K562 (cell line): ENCODE data around the gene FAM240A. TPM values are rescaled to one million over a fixed set of nuclear protein-coding genes. Genes with fewer than 3 reads are reported as not detected.

Experiments
- HEY1 ChIP-seq: fragments of 250-450 bp; sonication (Bioruptor Pico); IDR thresholded peaks from 2 replicates; pipeline ENCODE4 v1.5.0; 2020; ENCODE audit warnings: mild to moderate bottlenecking, moderate library complexity, borderline replicate concordance
- HNRNPL ChIP-seq: fragments of 200-400 bp; formaldehyde crosslinking; IDR thresholded peaks from 2 replicates; pipeline ENCODE4 v1.6.1; 2017; ENCODE audit warnings: low read depth, mild to moderate bottlenecking, low read length
- KLF10 ChIP-seq: fragments of 250-450 bp; sonication (Bioruptor Pico); IDR thresholded peaks from 2 replicates; pipeline ENCODE4 v1.6.1; 2021; ENCODE audit warnings: matching md5 sums
- NBN ChIP-seq: fragments of 450-650 bp; IDR thresholded peaks from 2 replicates; pipeline ENCODE4 v1.6.1; 2016; ENCODE audit warnings: low read depth, mild to moderate bottlenecking
- OTX1 ChIP-seq: fragments of 450-650 bp; formaldehyde crosslinking; IDR thresholded peaks from 2 replicates; pipeline ENCODE4 v1.4.0; 2022; ENCODE audit warnings: mild to moderate bottlenecking
- RHOXF2B ChIP-seq: fragments of 250-450 bp; sonication (Bioruptor Pico); conservative IDR thresholded peaks from 2 replicates; pipeline ENCODE4 v1.5.1; 2021
- SIN3A ChIP-seq, 2 experiments: fragments of 150-350 bp in 1 of 2; IDR thresholded peaks; 2 replicates each; pipeline ENCODE4 v1.6.1; 2011 to 2016; ENCODE audit warnings: borderline replicate concordance in 2 of 2, low read depth in 2 of 2, low read length in 2 of 2, mild to moderate bottlenecking in 2 of 2, moderate library complexity in 2 of 2; ENCODE audit not compliant: control insufficient read depth in 1 of 2
- SMAD2 ChIP-seq: fragments of 150-350 bp; IDR thresholded peaks from 2 replicates; pipeline ENCODE4 v1.6.1; 2014; ENCODE audit warnings: low read depth, mild to moderate bottlenecking, low read length
- SOX6 ChIP-seq: fragments of 450-650 bp; IDR thresholded peaks from 2 replicates; pipeline ENCODE4 v1.6.1; 2014; ENCODE audit warnings: mild to moderate bottlenecking
- ZC3H11A ChIP-seq: IDR thresholded peaks from 2 replicates; pipeline ENCODE4 v1.6.1; 2012; ENCODE audit warnings: low read depth, low read length, improper control_type of control experiment
- ZNF224 ChIP-seq: sonication (generic); formaldehyde crosslinking; IDR thresholded peaks from 2 replicates; pipeline ENCODE4 v1.8.0; 2022; ENCODE audit warnings: mild to moderate bottlenecking, missing genetic modification reagents
- ZSCAN32 ChIP-seq: fragments of 450-650 bp; formaldehyde crosslinking; IDR thresholded peaks from 2 replicates; pipeline ENCODE4 v1.4.0; 2020; ENCODE audit warnings: mild to moderate bottlenecking, moderate library complexity
- polyA plus RNA-seq, 8 experiments: library from polyadenylated mRNA; depleted of rRNA in 4 of 8; stranded (reverse) in 5 of 8; unstranded in 3 of 8; fragments of >200 nt; fragmentation: Nextera tagmentation in 2 of 8; fragmentation: Illumina TruSeq in 1 of 8; extraction: Ambion mirVana in 2 of 8; extraction: Trizol in 1 of 8; gene quantifications; 2 replicates each; pipeline versions ENCODE4 v1.2.1 to v1.2.3, GENCODE V29; 2011 to 2014; ENCODE audit warnings: inconsistent platforms in 1 of 8, missing spikeins in 1 of 8
- total RNA-seq, 7 experiments: library from RNA; depleted of rRNA in 6 of 7; stranded (reverse); fragments of >200 nt in 6 of 7; fragmentation: Illumina TruSeq in 2 of 7; extraction: Trizol in 2 of 7; gene quantifications; 2 replicates each; pipeline versions ENCODE4 v1.2.1 to v1.2.3, GENCODE V29; 2011 to 2021; ENCODE audit warnings: low replicate concordance in 1 of 7
- TF ChIP-seq, protein P1 (sequence below): fragments of 150-350 bp; IDR thresholded peaks from 2 replicates; pipeline ENCODE4 v1.6.1; 2014; ENCODE audit warnings: low read depth, mild to moderate bottlenecking, low read length, borderline replicate concordance
- TF ChIP-seq, protein P2 (sequence below): IDR thresholded peaks from 2 replicates; pipeline ENCODE4 v1.6.1; 2011; ENCODE audit warnings: borderline replicate concordance, low read depth, mild to moderate bottlenecking, moderate library complexity, low read length; ENCODE audit not compliant: insufficient read depth, poor library complexity, severe bottlenecking

FAM240A gene
- total and polyA plus RNA-seq, 9 of the 15 experiments (the other 6 are each of a cell fraction or from before 2014, with no cell fraction given), result not detected

DNA sequence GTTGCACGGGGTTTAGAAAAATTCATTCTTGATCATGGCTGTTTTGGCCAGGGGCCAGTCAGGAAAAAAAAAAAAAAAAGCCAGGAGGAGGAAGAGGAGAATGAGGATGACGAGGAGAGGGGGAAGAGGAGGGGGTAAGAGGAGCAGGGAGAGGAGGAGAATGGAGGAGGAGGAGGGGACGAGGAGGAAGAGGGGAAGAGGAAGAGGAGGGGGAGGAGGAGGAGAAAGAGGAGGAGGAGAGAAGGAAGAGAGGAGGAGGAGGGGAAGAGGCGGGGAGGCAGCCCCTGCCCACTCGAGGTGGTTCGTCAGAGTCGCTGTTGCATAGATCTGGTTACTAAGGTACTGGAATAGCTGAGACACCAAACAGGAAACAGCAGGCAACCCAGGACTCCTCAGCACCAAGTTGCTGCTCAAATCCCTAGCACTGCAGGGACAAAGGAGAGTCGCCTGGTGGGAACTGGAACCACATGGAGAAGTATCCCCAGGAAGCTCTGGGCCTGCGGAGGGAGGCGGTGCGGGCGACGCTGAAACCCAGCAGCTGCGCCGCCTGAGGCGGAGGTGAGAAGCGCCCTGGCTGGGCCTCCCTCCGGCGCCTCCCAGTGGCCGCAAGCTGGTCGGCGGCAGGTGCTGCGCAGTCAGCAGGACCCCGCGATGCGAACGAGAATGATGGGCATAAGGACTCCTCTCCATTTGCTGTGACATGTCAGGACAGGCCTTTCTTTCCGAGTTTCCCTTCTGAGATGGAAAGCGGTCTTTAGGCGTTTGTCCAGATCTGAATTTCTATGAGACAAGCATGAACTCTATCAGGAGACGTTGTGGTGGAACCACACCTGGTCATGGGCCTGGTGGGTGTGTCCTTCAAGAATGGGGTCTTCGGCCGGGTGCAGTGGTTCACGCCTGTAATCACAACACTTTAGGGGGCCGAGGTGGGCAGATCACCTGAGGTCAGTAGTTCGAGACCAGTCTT is 17.5 kb downstream of the FAM240A start (continued):
- no peak for TF ChIP-seq KLF10
- 0 out of 2 replicates have a peak, but pooled peaks have one; percentile 25 for TF ChIP-seq ZC3H11A
- TF ChIP-seq SOX6, result no peak
- no peak for TF ChIP-seq ZNF224 (CRISPR knock-in tag)
- no peak for TF ChIP-seq SMAD2
- TF ChIP-seq, protein P1, sequence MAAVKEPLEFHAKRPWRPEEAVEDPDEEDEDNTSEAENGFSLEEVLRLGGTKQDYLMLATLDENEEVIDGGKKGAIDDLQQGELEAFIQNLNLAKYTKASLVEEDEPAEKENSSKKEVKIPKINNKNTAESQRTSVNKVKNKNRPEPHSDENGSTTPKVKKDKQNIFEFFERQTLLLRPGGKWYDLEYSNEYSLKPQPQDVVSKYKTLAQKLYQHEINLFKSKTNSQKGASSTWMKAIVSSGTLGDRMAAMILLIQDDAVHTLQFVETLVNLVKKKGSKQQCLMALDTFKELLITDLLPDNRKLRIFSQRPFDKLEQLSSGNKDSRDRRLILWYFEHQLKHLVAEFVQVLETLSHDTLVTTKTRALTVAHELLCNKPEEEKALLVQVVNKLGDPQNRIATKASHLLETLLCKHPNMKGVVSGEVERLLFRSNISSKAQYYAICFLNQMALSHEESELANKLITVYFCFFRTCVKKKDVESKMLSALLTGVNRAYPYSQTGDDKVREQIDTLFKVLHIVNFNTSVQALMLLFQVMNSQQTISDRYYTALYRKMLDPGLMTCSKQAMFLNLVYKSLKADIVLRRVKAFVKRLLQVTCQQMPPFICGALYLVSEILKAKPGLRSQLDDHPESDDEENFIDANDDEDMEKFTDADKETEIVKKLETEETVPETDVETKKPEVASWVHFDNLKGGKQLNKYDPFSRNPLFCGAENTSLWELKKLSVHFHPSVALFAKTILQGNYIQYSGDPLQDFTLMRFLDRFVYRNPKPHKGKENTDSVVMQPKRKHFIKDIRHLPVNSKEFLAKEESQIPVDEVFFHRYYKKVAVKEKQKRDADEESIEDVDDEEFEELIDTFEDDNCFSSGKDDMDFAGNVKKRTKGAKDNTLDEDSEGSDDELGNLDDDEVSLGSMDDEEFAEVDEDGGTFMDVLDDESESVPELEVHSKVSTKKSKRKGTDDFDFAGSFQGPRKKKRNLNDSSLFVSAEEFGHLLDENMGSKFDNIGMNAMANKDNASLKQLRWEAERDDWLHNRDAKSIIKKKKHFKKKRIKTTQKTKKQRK, result no peak
- TF ChIP-seq NBN, result no peak
- no peak for TF ChIP-seq SIN3A (IDR thresholded peaks at IDR 0.05; ENCODE audit: borderline replicate concordance in 2 of 2, control insufficient read depth in 1 of 2, low read depth in 2 of 2, low read length in 2 of 2)
- no peak for TF ChIP-seq HNRNPL
- TF ChIP-seq RHOXF2B (CRISPR knock-in tag), result no peak
- no peak for TF ChIP-seq OTX1 (CRISPR knock-in tag)
- TF ChIP-seq ZSCAN32 (CRISPR knock-in tag), result no peak
- TF ChIP-seq, protein P2, sequence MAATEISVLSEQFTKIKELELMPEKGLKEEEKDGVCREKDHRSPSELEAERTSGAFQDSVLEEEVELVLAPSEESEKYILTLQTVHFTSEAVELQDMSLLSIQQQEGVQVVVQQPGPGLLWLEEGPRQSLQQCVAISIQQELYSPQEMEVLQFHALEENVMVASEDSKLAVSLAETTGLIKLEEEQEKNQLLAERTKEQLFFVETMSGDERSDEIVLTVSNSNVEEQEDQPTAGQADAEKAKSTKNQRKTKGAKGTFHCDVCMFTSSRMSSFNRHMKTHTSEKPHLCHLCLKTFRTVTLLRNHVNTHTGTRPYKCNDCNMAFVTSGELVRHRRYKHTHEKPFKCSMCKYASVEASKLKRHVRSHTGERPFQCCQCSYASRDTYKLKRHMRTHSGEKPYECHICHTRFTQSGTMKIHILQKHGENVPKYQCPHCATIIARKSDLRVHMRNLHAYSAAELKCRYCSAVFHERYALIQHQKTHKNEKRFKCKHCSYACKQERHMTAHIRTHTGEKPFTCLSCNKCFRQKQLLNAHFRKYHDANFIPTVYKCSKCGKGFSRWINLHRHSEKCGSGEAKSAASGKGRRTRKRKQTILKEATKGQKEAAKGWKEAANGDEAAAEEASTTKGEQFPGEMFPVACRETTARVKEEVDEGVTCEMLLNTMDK, result peak; percentile 93
- TF ChIP-seq HEY1 (CRISPR knock-in tag), result no peak
